HCT116 (cell line): ENCODE measurements around the gene OR2AG2. TPM values are rescaled to one million over a fixed set of nuclear protein-coding genes. Genes with fewer than 3 reads are reported as not detected.

Experiments
- ATAC-seq: fragments of 200-7000 bp; cut with Tn5 transposase; 2 replicates; pipeline ENCODE4 v1.9.1; 2020; ENCODE audit warnings: mild to moderate bottlenecking, moderate library complexity
- BruUV-seq: library from RNA; stranded (reverse); fragments of 400-500 nt; replicated peaks from 2 replicates; lab custom pipeline; 2021; lab: Mats Ljungman, UMichigan
- CTCF ChIA-PET: fragments of 300-600 bp; sonication (Branson Sonifier 250); formaldehyde crosslinking; loops from one replicate; lab custom pipeline; 2021; ENCODE audit warnings: antibody characterized with exemption; lab: Charles Lee
- POLR2A ChIA-PET: fragments of 300-600, 350-600 bp; sonication (Branson Sonifier 250); formaldehyde crosslinking; loops from one replicate; lab custom pipeline; 2021; ENCODE audit warnings: antibody characterized with exemption; lab: Charles Lee
- RAD21 ChIA-PET, 2 experiments: fragments of 300-600 bp; sonication (Branson Sonifier 250); formaldehyde crosslinking; loops; one replicate each; lab custom pipeline; 2023; ENCODE audit warnings: low total read pairs in 2 of 2; ENCODE audit not compliant: uncharacterized antibody in 2 of 2, unreplicated experiment in 2 of 2, low non-redundant PET in 1 of 2; lab: Charles Lee
- DNase-seq: peaks from one replicate; pipeline ENCODE4 v3.0.0-alpha.2; 2010; ENCODE audit warnings: low read depth, low spot score
- H2AFZ ChIP-seq: fragments of 200-600 bp; shearing (Covaris generic), sonication (generic); 2 replicates; pipeline ENCODE4 v1.6.1; 2017; ENCODE audit warnings: low read depth, mixed run types, mixed read lengths, antibody characterized with exemption, low read length; ENCODE audit not compliant: poor library complexity, severe bottlenecking
- H3K27ac ChIP-seq: 2 replicates; pipeline ENCODE4 v1.5.1; 2012; ENCODE audit warnings: low read depth, low read length
- H3K27me3 ChIP-seq: fragments of 200-600 bp; sonication (generic); 2 replicates; pipeline ENCODE4 v1.6.1; 2016; ENCODE audit warnings: mixed run types, low read length, mixed read lengths; ENCODE audit not compliant: insufficient read depth
- H3K36me3 ChIP-seq, 2 experiments: fragments of 200-500 bp in 1 of 2; fragments of 200-600 bp in 1 of 2; sonication (Bioruptor generic) in 1 of 2; sonication (generic) in 1 of 2; 2 replicates each; pipeline versions ENCODE4 v1.5.1 to v1.6.1; 2014 to 2016; ENCODE audit warnings: low read length in 2 of 2, inconsistent platforms in 1 of 2, mixed read lengths in 1 of 2, mixed run types in 1 of 2; ENCODE audit not compliant: insufficient read depth in 2 of 2, control insufficient read depth in 1 of 2
- H3K4me1 ChIP-seq, 2 experiments: fragments of 200-600 bp in 1 of 2; sonication (generic) in 1 of 2; 2 replicates each; pipeline versions ENCODE4 v1.5.1 to v1.6.1; 2012 to 2017; ENCODE audit warnings: low read length in 2 of 2, inconsistent platforms in 1 of 2, mild to moderate bottlenecking in 1 of 2, mixed read lengths in 1 of 2, mixed run types in 1 of 2, moderate library complexity in 1 of 2; ENCODE audit not compliant: insufficient read depth in 2 of 2, control insufficient read depth in 1 of 2
- H3K4me2 ChIP-seq: fragments of 200-600 bp; sonication (generic); 2 replicates; pipeline ENCODE4 v1.6.1; 2017; ENCODE audit warnings: mixed run types, low read length, mixed read lengths
- H3K4me3 ChIP-seq, 2 experiments: fragments of 200-600 bp in 1 of 2; sonication (generic) in 1 of 2; replicated peaks in 1 of 2; 2 replicates each; pipeline ENCODE4 v1.5.1; 2011 to 2016; ENCODE audit warnings: low read length in 2 of 2, control low read depth in 1 of 2, low read depth in 1 of 2, mild to moderate bottlenecking in 1 of 2, mixed read lengths in 1 of 2, mixed run types in 1 of 2
- H3K79me2 ChIP-seq: fragments of 200-600 bp; sonication (generic); 2 replicates; pipeline ENCODE4 v1.6.1; 2017; ENCODE audit warnings: mild to moderate bottlenecking, mixed run types, low read length, moderate library complexity, mixed read lengths; ENCODE audit not compliant: insufficient read depth
- H3K9ac ChIP-seq: fragments of 200-600 bp; sonication (generic); 2 replicates; pipeline ENCODE4 v1.6.1; 2016; ENCODE audit warnings: low read length, mixed read lengths
- H3K9me2 ChIP-seq: fragments of 200-600 bp; sonication (generic), shearing (Covaris generic); 2 replicates; pipeline ENCODE4 v1.6.1; 2017; ENCODE audit warnings: mixed run types, mild to moderate bottlenecking, moderate library complexity; ENCODE audit not compliant: insufficient read depth
- H3K9me3 ChIP-seq, 2 experiments: fragments of 200-500 bp in 1 of 2; fragments of 200-600 bp in 1 of 2; sonication (Bioruptor generic) in 1 of 2; sonication (generic) in 1 of 2; 2 replicates each; pipeline ENCODE4 v1.6.1; 2014 to 2017; ENCODE audit warnings: low read length in 2 of 2, mixed read lengths in 2 of 2, inconsistent platforms in 1 of 2, low read depth in 1 of 2, mild to moderate bottlenecking in 1 of 2, mixed run types in 1 of 2, moderate library complexity in 1 of 2; ENCODE audit not compliant: control insufficient read depth in 1 of 2, insufficient read depth in 1 of 2
- H4K20me1 ChIP-seq: fragments of 200-600 bp; sonication (generic), shearing (Covaris generic); 2 replicates; pipeline ENCODE4 v1.6.1; 2017; ENCODE audit warnings: mixed run types, mild to moderate bottlenecking, moderate library complexity; ENCODE audit not compliant: insufficient read depth
- EGR1 ChIP-seq: IDR thresholded peaks from 2 replicates; pipeline ENCODE4 v1.6.1; 2012; ENCODE audit warnings: low read depth
- ELF1 ChIP-seq: IDR thresholded peaks from 2 replicates; pipeline ENCODE4 v1.6.1; 2012; ENCODE audit warnings: low read depth, borderline replicate concordance
- EZH2 ChIP-seq: fragments of 200-600 bp; sonication (generic); IDR thresholded peaks from 2 replicates; pipeline ENCODE4 v1.6.1; 2017; ENCODE audit warnings: antibody characterized with exemption, mixed run types
- EZH2phosphoT487 ChIP-seq: fragments of 200-600 bp; IDR thresholded peaks from 2 replicates; pipeline ENCODE4 v1.6.1; 2018; ENCODE audit warnings: antibody characterized with exemption, borderline replicate concordance
- POLR2AphosphoS5 ChIP-seq: IDR thresholded peaks from 2 replicates; pipeline ENCODE4 v1.6.1; 2011; ENCODE audit warnings: mild to moderate bottlenecking, low read depth, low read length, moderate library complexity
- RAD21 ChIP-seq: IDR thresholded peaks from 2 replicates; pipeline ENCODE4 v1.6.1; 2012; ENCODE audit warnings: low read depth, mild to moderate bottlenecking
- SIN3A ChIP-seq: IDR thresholded peaks from 2 replicates; pipeline ENCODE4 v1.6.1; 2012; ENCODE audit warnings: low read depth
- SP1 ChIP-seq: IDR thresholded peaks from 2 replicates; pipeline ENCODE4 v1.6.1; 2012; ENCODE audit warnings: low read depth
- SRF ChIP-seq: IDR thresholded peaks from 2 replicates; pipeline ENCODE4 v1.6.1; 2012; ENCODE audit warnings: low read depth
- TCF7L2 ChIP-seq: IDR thresholded peaks from 2 replicates; pipeline ENCODE4 v1.7.0; 2011; ENCODE audit warnings: borderline replicate concordance, inconsistent platforms; ENCODE audit not compliant: insufficient read depth, insufficient read length; ENCODE audit errors: extremely low read depth
- ZBTB33 ChIP-seq: IDR thresholded peaks from 2 replicates; pipeline ENCODE4 v1.6.1; 2011; ENCODE audit warnings: mild to moderate bottlenecking, low read length, moderate library complexity; ENCODE audit not compliant: insufficient replicate concordance; ENCODE audit errors: extremely low read depth
- ZFX ChIP-seq: fragments of 450-650 bp; IDR thresholded peaks from 2 replicates; pipeline ENCODE4 v1.6.1; 2017
- ZNF274 ChIP-seq: fragments of 200-500 bp; sonication (Bioruptor generic); IDR thresholded peaks from 2 replicates; pipeline ENCODE4 v1.6.1; 2014; ENCODE audit warnings: mild to moderate bottlenecking, low read depth, low read length, inconsistent platforms
- intact Hi-C: fragments of 100-400 bp; cut with micrococcal nuclease; formaldehyde crosslinking; loops from 2 replicates; pipeline ENCODE4 v1.10.0; 2022
- total RNA-seq: library from RNA; stranded (reverse); gene quantifications from one replicate; pipeline ENCODE4 v1.2.1, GENCODE V29; 2021; ENCODE audit not compliant: unreplicated experiment
- TF ChIP-seq, protein P1 (sequence below): IDR thresholded peaks from 2 replicates; pipeline ENCODE4 v1.6.1; 2012; ENCODE audit warnings: low read depth
- TF ChIP-seq, protein P2 (sequence below), 3 experiments: fragments of 200-600 bp in 1 of 3; sonication (generic) in 1 of 3; IDR thresholded peaks in 2 of 3; conservative IDR thresholded peaks in 1 of 3; 2 replicates each; pipeline ENCODE4 v1.5.1; 2012 to 2017; ENCODE audit warnings: low read depth in 2 of 3, low read length in 2 of 3, antibody characterized with exemption in 1 of 3, borderline replicate concordance in 1 of 3, control low read depth in 1 of 3, mild to moderate bottlenecking in 1 of 3, mixed read lengths in 1 of 3, mixed run types in 1 of 3, moderate library complexity in 1 of 3; ENCODE audit not compliant: insufficient read depth in 1 of 3

OR2AG2 gene
- total RNA-seq, 1 experiment from 2014 or later: 0.07 TPM

DNA sequence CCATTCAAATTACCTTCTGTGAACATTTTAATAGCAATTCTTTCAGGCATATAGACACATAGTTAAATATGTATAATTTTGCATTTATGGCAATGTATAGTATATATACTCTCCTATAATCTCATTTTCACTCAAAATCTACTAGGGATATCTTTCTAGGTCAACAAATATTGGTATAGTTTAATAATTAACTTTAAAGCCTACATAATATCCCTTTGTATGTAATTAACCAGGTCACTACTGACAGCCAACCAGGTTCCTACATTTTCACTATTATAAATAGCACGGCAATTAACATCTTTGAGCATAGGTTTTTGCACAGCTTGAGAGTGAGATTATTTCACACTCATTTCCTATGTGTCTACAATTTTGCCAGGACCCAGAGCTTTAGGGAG lies 15.8 kb downstream of the OR2AG2 start:
- intact Hi-C loops: loop anchor here (5.0 to 10.0 kb wide), 2 partner anchors 379 to 689 kb away; no protein-coding TSS in a partner anchor
- CTCF ChIA-PET: interaction anchor here (0.7 to 2.9 kb wide), 15 partner anchors 9 to 1343 kb away, joined by 3 to 22 read pairs (median 8); no protein-coding TSS in a partner anchor
- no peak for ATAC-seq

More for the DNA sequence above, 15.8 kb downstream of the OR2AG2 start:
- no peak for DNase-seq
- no peak for TF ChIP-seq ELF1
- TF ChIP-seq, protein P1, sequence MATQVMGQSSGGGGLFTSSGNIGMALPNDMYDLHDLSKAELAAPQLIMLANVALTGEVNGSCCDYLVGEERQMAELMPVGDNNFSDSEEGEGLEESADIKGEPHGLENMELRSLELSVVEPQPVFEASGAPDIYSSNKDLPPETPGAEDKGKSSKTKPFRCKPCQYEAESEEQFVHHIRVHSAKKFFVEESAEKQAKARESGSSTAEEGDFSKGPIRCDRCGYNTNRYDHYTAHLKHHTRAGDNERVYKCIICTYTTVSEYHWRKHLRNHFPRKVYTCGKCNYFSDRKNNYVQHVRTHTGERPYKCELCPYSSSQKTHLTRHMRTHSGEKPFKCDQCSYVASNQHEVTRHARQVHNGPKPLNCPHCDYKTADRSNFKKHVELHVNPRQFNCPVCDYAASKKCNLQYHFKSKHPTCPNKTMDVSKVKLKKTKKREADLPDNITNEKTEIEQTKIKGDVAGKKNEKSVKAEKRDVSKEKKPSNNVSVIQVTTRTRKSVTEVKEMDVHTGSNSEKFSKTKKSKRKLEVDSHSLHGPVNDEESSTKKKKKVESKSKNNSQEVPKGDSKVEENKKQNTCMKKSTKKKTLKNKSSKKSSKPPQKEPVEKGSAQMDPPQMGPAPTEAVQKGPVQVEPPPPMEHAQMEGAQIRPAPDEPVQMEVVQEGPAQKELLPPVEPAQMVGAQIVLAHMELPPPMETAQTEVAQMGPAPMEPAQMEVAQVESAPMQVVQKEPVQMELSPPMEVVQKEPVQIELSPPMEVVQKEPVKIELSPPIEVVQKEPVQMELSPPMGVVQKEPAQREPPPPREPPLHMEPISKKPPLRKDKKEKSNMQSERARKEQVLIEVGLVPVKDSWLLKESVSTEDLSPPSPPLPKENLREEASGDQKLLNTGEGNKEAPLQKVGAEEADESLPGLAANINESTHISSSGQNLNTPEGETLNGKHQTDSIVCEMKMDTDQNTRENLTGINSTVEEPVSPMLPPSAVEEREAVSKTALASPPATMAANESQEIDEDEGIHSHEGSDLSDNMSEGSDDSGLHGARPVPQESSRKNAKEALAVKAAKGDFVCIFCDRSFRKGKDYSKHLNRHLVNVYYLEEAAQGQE: no peak
- no peak for TF ChIP-seq SIN3A
- TF ChIP-seq, protein P2, sequence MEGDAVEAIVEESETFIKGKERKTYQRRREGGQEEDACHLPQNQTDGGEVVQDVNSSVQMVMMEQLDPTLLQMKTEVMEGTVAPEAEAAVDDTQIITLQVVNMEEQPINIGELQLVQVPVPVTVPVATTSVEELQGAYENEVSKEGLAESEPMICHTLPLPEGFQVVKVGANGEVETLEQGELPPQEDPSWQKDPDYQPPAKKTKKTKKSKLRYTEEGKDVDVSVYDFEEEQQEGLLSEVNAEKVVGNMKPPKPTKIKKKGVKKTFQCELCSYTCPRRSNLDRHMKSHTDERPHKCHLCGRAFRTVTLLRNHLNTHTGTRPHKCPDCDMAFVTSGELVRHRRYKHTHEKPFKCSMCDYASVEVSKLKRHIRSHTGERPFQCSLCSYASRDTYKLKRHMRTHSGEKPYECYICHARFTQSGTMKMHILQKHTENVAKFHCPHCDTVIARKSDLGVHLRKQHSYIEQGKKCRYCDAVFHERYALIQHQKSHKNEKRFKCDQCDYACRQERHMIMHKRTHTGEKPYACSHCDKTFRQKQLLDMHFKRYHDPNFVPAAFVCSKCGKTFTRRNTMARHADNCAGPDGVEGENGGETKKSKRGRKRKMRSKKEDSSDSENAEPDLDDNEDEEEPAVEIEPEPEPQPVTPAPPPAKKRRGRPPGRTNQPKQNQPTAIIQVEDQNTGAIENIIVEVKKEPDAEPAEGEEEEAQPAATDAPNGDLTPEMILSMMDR (IDR thresholded peaks at IDR 0.05 in 2 of 3, conservative IDR thresholded peaks at IDR 0.05 in 1 of 3; ENCODE audit: borderline replicate concordance in 1 of 3, insufficient read depth in 1 of 3, low read depth in 2 of 3, low read length in 2 of 3): no peak
- TF ChIP-seq ZFX: no peak
- TF ChIP-seq EZH2: no peak
- TF ChIP-seq POLR2AphosphoS5: no peak
- no peak for TF ChIP-seq SP1
- TF ChIP-seq TCF7L2: no peak
- TF ChIP-seq RAD21: no peak
- no peak for TF ChIP-seq ZNF274
- TF ChIP-seq EGR1: no peak
- TF ChIP-seq SRF: no peak
- TF ChIP-seq ZBTB33: no peak
- no peak for TF ChIP-seq EZH2phosphoT487
- no TSS peak for BruUV-seq
- Histone ChIP-seq H2AFZ (no peak overlapping the region), H3K27me3 (peaks cover 6% of the 10 kb centered on the region; the same call in 1 of the 2 replicates), H3K4me1 (no peaks in the 10 kb centered on the region), H3K4me3 (no peak overlapping the region), H3K9me2 (no peaks in the 10 kb centered on the region), H3K9me3 (no peaks in the 10 kb centered on the region), H3K27ac (no peak overlapping the region), H3K4me2 (no peak overlapping the region), H3K36me3 (no peaks in the 10 kb centered on the region), H3K79me2 (no peaks in the 10 kb centered on the region), H3K9ac (no peak overlapping the region), H4K20me1 (no peaks in the 10 kb centered on the region)
- ChIA-PET RAD21 (no interaction called here), POLR2A (no interaction called here)
